ENCODE measurements around the gene OR11L1. TPM values are rescaled to one million over a fixed set of nuclear protein-coding genes. Genes with fewer than 3 reads are reported as not detected.
A peak's percentile ranks its signal among the peaks of the same experiment; 100 is the strongest.

Gene OR11L1
- total RNA-seq, 1 donor from 2014 or later, result not detected

GRCh38 chr1:247849616-247850015 is 7.9 kb upstream of the OR11L1 start:
- TF ChIP-seq, protein P1, sequence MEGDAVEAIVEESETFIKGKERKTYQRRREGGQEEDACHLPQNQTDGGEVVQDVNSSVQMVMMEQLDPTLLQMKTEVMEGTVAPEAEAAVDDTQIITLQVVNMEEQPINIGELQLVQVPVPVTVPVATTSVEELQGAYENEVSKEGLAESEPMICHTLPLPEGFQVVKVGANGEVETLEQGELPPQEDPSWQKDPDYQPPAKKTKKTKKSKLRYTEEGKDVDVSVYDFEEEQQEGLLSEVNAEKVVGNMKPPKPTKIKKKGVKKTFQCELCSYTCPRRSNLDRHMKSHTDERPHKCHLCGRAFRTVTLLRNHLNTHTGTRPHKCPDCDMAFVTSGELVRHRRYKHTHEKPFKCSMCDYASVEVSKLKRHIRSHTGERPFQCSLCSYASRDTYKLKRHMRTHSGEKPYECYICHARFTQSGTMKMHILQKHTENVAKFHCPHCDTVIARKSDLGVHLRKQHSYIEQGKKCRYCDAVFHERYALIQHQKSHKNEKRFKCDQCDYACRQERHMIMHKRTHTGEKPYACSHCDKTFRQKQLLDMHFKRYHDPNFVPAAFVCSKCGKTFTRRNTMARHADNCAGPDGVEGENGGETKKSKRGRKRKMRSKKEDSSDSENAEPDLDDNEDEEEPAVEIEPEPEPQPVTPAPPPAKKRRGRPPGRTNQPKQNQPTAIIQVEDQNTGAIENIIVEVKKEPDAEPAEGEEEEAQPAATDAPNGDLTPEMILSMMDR (IDR thresholded peaks at IDR 0.05; ENCODE audit: insufficient read depth, low read length, severe bottlenecking), result no peak

DNA sequence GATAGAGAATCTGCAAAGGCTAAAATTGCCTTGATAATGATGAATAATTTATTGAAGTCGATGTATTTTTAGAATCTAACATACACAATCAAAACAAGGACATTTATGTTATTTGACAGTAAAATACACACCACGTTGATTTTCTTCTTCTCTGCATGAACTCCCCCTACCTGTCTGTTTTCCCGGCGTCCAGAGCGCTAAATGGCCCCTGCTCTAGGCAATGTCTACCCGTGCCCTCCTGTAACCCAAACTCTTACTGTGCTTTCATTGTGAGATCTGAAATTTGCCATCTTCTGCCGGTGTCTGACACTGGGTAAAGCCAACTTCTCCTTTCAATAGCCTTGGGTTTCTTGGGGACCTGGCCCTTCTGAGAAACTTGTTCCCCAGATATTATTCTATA is 6.7 kb upstream of the OR11L1 start:
- no peaks in the 10 kb centered on the region for H3K36me3 ChIP-seq (ENCODE audit: control insufficient read depth, insufficient read depth, low read length)
- no peak for DNase-seq (ENCODE audit: low read depth)
- no peak for FAIRE-seq
- TF ChIP-seq, protein P1 (IDR thresholded peaks at IDR 0.05; ENCODE audit: insufficient read depth, low read length, severe bottlenecking), result no peak
- no peaks in the 10 kb centered on the region for H3K27me3 ChIP-seq (ENCODE audit: control insufficient read depth, insufficient read depth, low read length)
- H3K4me3 ChIP-seq (ENCODE audit: low read depth, low read length), result no peak overlapping the region

More at GRCh38 chr1:247849616-247850015, 7.9 kb upstream of the OR11L1 start:
- FAIRE-seq (no peak), DNase-seq (ENCODE audit: low read depth) (peak; percentile 0)
- Histone ChIP-seq H3K4me3 (ENCODE audit: low read depth, low read length) (no peak overlapping the region), H3K36me3 (ENCODE audit: control insufficient read depth, insufficient read depth, low read length) (no peaks in the 10 kb centered on the region), H3K27me3 (ENCODE audit: control insufficient read depth, insufficient read depth, low read length) (no peaks in the 10 kb centered on the region)

DNA sequence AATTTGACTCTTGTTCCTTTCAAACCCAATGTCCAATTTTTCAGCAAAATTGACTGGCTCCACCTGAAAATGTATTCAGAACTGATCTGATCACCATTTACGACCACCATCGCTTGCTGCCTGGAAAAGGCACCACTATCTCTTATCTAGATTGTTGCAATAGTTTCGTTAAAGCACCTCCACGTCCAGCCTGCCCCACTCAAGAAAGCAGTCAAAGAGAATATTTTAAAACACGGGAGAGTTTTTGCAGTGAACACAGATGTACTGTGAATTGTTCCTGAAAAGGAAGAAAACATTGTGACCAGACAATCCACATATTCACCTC is 4.0 kb upstream of the OR11L1 start:
- no peak overlapping the region for H3K4me3 ChIP-seq (ENCODE audit: low read depth, low read length)
- TF ChIP-seq, protein P1 (IDR thresholded peaks at IDR 0.05; ENCODE audit: insufficient read depth, low read length, severe bottlenecking), result no peak
- DNase-seq (ENCODE audit: low read depth) (no peak), FAIRE-seq (no peak)
- H3K36me3 ChIP-seq (ENCODE audit: control insufficient read depth, insufficient read depth, low read length), result no peaks in the 10 kb centered on the region
- no peaks in the 10 kb centered on the region for H3K27me3 ChIP-seq (ENCODE audit: control insufficient read depth, insufficient read depth, low read length)

- TF ChIP-seq, protein P1 (IDR thresholded peaks at IDR 0.05; ENCODE audit: insufficient read depth, low read length, severe bottlenecking), result no peak
- Histone ChIP-seq H3K4me3 (ENCODE audit: low read depth, low read length) (no peak overlapping the region), H3K36me3 (ENCODE audit: control insufficient read depth, insufficient read depth, low read length) (no peaks in the 10 kb centered on the region), H3K27me3 (ENCODE audit: control insufficient read depth, insufficient read depth, low read length) (no peaks in the 10 kb centered on the region)
- no peak for DNase-seq (ENCODE audit: low read depth)
- FAIRE-seq, result no peak
These were observed 3.5 kb upstream of the OR11L1 start for GRCh38 chr1:247845011-247845692.

GRCh38 chr1:247843411-247843810 is 1.7 kb upstream of the OR11L1 start:
- no peak for DNase-seq (ENCODE audit: low read depth)
- FAIRE-seq, result no peak
- TF ChIP-seq, protein P1 (IDR thresholded peaks at IDR 0.05; ENCODE audit: insufficient read depth, low read length, severe bottlenecking), result no peak
- Histone ChIP-seq H3K36me3 (ENCODE audit: control insufficient read depth, insufficient read depth, low read length) (no peaks in the 10 kb centered on the region), H3K27me3 (ENCODE audit: control insufficient read depth, insufficient read depth, low read length) (no peaks in the 10 kb centered on the region), H3K4me3 (ENCODE audit: low read depth, low read length) (no peak overlapping the region)

DNA sequence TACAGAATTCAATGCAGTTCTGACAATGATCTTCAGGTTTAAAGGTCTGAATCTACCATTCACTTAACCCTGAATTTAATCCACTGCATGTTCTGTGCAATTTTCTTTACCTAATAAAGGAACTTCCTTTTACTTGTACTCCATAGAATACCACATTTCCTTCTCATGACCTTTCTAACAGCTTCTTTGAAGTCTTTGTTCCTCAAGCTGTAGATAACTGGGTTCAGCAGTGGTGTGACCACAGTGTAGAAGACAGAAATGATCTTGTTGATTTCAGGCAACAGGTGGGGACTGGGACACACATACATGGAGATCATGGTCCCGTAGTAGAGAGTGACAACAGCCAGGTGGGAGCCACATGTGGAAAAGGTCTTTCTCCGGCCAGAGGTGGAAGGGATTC is 878 bp downstream of the OR11L1 start:
- Histone ChIP-seq H3K4me3 (ENCODE audit: low read depth, low read length) (no peak overlapping the region), H3K36me3 (ENCODE audit: control insufficient read depth, insufficient read depth, low read length) (no peaks in the 10 kb centered on the region), H3K27me3 (ENCODE audit: control insufficient read depth, insufficient read depth, low read length) (no peaks in the 10 kb centered on the region)
- DNase-seq (ENCODE audit: low read depth) (no peak), FAIRE-seq (no peak)
- TF ChIP-seq, protein P1 (IDR thresholded peaks at IDR 0.05; ENCODE audit: insufficient read depth, low read length, severe bottlenecking), result no peak
